Testis (tissue), 3 donors: Measurements from ENCODE around the gene DNAL1. TPM values are rescaled to one million over a fixed set of nuclear protein-coding genes. Genes with fewer than 3 reads are reported as not detected.
A peak's percentile ranks its signal among the peaks of the same experiment; 100 is the strongest.

ENCODE experiments used
- DNase-seq: peaks from one replicate; pipeline ENCODE4 v3.0.0-alpha.2; 2019
- H3K27ac ChIP-seq, 2 donors: fragments of 200-600 bp; sonication (generic); one replicate each; pipeline ENCODE4 v1.5.1; 2019
- H3K27me3 ChIP-seq: fragments of 200-600 bp; sonication (generic); one replicate; pipeline ENCODE4 v1.5.1; 2019
- H3K36me3 ChIP-seq: fragments of 200-600 bp; sonication (generic); one replicate; pipeline ENCODE4 v1.5.1; 2017; ENCODE audit warnings: low read depth; ENCODE audit errors: missing control alignments
- H3K4me1 ChIP-seq: fragments of 200-600 bp; sonication (generic); one replicate; pipeline ENCODE4 v1.5.1; 2019
- H3K4me3 ChIP-seq, 2 donors: fragments of 200-600 bp; sonication (generic); one replicate each; pipeline ENCODE4 v1.5.1; 2017 to 2019
- H3K9me3 ChIP-seq: fragments of 200-600 bp; sonication (generic); one replicate; pipeline ENCODE4 v1.5.1; 2017
- POLR2A ChIP-seq: fragments of 450-650 bp; IDR thresholded peaks from one replicate; pipeline ENCODE4 v1.6.1; 2017; ENCODE audit warnings: antibody characterized with exemption, mild to moderate bottlenecking, moderate library complexity
- WGBS, 2 donors: methylation state at CpG; one replicate each; pipeline ENCODE4 v1.1.5; 2018; 5-methylcytosine and 5-hydroxymethylcytosine counted together
- intact Hi-C: fragments of 100-400 bp; cut with DNase I; formaldehyde crosslinking; loops from one replicate; pipeline ENCODE4 v1.15.1; 2023; ENCODE audit warnings: low total_unique reads
- polyA plus RNA-seq: library from polyadenylated mRNA; stranded (reverse); fragments of 350-450 nt; fragmentation: Illumina TruSeq; extraction: RNeasy Lipid Tissue Mini Kit (QIAGEN cat#74804); gene quantifications from one replicate; pipeline ENCODE4 v1.2.3, GENCODE V29; 2014; ENCODE audit warnings: low read depth, low replicate concordance; ENCODE audit not compliant: insufficient read depth
- total RNA-seq, 2 donors: library from RNA; depleted of rRNA; stranded (reverse); fragments of >200 nt; gene quantifications; one replicate each; pipeline ENCODE4 v1.2.3, GENCODE V29; 2016
- TF ChIP-seq, protein P1 (sequence below), 3 experiments: fragments of 450-650 bp in 2 of 3; fragments of 200-600 bp in 1 of 3; sonication (generic) in 1 of 3; IDR thresholded peaks; one replicate each; pipeline ENCODE4 v1.5.1; 2016 to 2019; ENCODE audit warnings: antibody characterized with exemption in 3 of 3, mild to moderate bottlenecking in 2 of 3, moderate library complexity in 1 of 3

DNAL1 gene
- total and polyA plus RNA-seq, 3 donors from 2014 or later = 14.6 to 136 (median 19.0) TPM

DNA sequence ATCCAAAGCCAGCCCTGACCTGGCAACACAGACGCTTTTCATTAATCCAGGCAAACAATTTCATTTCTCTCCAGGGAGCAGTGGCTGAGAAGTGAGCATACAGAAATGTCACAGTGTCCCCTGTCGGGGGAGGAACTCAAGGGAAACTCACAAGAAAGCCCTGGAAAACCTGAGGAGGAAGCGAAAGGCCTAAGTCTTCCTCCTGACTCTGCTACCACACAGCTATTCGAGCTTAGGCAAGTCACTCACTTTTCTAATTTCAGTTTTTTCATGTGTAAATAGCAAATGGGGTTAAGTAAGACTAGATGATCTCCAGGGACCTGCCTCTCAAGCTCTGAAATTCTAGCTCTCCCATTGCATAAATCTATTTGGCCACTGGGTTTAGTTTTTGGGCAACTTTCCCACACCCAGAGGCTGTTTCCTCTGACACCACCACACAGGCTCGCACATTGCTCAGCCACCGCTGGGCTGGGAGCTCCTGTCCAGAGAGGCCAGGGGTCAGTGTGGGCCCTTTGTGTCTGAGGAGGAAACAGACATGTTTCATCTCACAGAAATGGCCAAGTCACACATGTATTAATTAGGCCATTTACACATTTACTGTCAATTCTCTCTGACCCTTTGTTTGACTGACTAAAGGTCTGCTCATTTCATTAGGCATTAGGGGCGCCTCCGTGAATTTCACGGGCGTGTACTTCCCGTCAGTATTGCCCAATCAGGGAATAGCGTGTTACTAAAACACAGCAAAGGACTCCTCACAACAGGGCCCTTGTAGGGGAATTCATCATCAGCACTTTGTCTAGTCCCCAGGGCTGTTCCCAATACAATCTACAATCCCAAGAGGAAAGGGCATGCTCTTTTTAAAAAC lies 79.2 kb downstream of the DNAL1 start:
- DNase-seq = peak; percentile 64
- peak overlapping the region; percentile 22 to 73 for H3K27ac ChIP-seq
- intact Hi-C loops = no loop called here
- H3K27me3 ChIP-seq = no peaks in the 10 kb centered on the region
- H3K4me3 ChIP-seq = no peak overlapping the region
- no peaks in the 10 kb centered on the region for H3K9me3 ChIP-seq
- TF ChIP-seq, protein P1, sequence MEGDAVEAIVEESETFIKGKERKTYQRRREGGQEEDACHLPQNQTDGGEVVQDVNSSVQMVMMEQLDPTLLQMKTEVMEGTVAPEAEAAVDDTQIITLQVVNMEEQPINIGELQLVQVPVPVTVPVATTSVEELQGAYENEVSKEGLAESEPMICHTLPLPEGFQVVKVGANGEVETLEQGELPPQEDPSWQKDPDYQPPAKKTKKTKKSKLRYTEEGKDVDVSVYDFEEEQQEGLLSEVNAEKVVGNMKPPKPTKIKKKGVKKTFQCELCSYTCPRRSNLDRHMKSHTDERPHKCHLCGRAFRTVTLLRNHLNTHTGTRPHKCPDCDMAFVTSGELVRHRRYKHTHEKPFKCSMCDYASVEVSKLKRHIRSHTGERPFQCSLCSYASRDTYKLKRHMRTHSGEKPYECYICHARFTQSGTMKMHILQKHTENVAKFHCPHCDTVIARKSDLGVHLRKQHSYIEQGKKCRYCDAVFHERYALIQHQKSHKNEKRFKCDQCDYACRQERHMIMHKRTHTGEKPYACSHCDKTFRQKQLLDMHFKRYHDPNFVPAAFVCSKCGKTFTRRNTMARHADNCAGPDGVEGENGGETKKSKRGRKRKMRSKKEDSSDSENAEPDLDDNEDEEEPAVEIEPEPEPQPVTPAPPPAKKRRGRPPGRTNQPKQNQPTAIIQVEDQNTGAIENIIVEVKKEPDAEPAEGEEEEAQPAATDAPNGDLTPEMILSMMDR (IDR thresholded peaks at IDR 0.05) = peak in 1 of 3 experiments; percentile 16
- no peak for TF ChIP-seq POLR2A
- 31 to 45% methylated on average over 12 of the region's 12 CpGs for WGBS, 2 donors
- H3K4me1 ChIP-seq = peaks cover 46% of the 10 kb centered on the region
- no peaks in the 10 kb centered on the region for H3K36me3 ChIP-seq

DNA sequence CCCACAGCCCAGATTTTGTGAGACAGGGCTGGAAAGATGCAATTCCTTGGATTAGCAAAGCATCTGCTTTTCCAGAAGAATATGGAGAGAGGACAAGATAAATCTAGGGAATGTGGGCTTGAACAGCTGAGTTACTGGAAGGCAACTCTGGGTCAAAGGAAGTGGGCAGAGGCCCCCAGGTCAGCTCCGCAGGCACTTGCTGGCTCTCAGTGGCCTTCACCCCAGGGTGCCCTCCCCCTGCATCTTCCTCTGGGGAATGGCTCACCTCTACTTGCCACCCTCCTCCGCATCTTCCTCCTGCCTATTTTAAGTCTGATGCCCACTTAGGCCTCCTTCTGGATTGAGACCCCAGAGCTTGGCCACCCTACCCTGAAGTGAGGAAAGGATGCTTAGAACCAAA lies 79.9 kb downstream of the DNAL1 start:
- no peak for DNase-seq
- intact Hi-C loops = loop anchor here (5.0 kb wide), 1 partner anchor 103 kb away; no protein-coding TSS in a partner anchor
- no peaks in the 10 kb centered on the region for H3K27me3 ChIP-seq
- H3K36me3 ChIP-seq = no peaks in the 10 kb centered on the region
- H3K9me3 ChIP-seq = no peaks in the 10 kb centered on the region
- no peak for TF ChIP-seq POLR2A
- TF ChIP-seq, protein P1 (IDR thresholded peaks at IDR 0.05) = no peak
- H3K27ac ChIP-seq = peak overlapping the region; percentile 1 to 73
- H3K4me1 ChIP-seq = peaks cover 51% of the 10 kb centered on the region
- WGBS, 2 donors = 42 to 76% methylated on average over 2 of the region's 2 CpGs
- H3K4me3 ChIP-seq = no peak overlapping the region

DNA sequence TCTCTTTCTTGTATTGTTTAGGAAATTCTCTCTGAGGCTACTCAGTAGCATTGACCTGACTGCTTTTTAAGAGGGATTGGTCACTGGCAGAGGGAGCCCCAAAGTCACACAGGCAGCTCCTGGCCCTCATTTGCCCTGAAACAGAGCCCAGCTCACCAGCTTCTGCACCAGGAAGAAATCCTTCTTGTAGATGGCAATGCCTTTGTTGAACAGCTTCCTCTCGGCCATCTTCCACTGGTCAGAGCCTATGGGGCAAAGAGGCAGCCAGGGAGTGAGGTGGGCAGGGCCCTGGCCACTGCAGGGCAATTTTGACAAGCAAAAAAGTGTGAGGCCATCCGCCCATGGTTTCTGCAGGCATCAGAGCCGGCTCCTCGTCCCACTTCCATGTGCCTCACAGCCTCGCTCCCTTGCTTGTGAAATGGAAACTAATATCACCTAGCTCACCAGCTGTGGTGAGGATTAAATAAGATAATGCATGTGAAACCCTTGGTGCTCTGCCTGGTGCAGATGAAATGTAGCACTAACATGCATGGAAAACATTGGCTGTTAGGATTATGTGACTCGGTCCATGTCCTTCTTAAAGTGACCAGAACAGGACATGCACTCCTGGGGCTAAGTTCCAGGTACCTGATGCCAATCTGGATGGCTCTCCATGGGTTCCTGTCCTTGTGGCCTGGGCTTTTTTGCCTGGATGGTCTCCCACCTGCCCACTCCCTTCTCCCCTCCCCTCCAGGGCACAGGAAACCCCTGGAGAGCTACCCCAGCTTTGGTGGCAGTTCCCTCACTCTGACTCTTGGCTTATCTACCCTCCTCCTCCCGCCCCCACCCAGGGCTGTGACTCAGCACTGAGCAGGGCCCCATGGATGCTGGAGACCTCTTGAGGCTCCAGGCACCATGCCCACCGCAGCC lies 80.6 kb downstream of the DNAL1 start:
- no peak for TF ChIP-seq POLR2A
- TF ChIP-seq, protein P1 (IDR thresholded peaks at IDR 0.05) = no peak
- Histone ChIP-seq H3K9me3 (no peaks in the 10 kb centered on the region), H3K36me3 (no peaks in the 10 kb centered on the region), H3K4me3 (no peak overlapping the region), H3K27ac (peak overlapping the region; percentile 28 to 73), H3K27me3 (no peaks in the 10 kb centered on the region), H3K4me1 (peaks cover 51% of the 10 kb centered on the region)
- 74 to 77% methylated on average over 8 of the region's 8 CpGs for WGBS, 2 donors
- DNase-seq = no peak
- intact Hi-C loops = loop anchor here (5.0 kb wide), 1 partner anchor 102 kb away; no protein-coding TSS in a partner anchor

DNA sequence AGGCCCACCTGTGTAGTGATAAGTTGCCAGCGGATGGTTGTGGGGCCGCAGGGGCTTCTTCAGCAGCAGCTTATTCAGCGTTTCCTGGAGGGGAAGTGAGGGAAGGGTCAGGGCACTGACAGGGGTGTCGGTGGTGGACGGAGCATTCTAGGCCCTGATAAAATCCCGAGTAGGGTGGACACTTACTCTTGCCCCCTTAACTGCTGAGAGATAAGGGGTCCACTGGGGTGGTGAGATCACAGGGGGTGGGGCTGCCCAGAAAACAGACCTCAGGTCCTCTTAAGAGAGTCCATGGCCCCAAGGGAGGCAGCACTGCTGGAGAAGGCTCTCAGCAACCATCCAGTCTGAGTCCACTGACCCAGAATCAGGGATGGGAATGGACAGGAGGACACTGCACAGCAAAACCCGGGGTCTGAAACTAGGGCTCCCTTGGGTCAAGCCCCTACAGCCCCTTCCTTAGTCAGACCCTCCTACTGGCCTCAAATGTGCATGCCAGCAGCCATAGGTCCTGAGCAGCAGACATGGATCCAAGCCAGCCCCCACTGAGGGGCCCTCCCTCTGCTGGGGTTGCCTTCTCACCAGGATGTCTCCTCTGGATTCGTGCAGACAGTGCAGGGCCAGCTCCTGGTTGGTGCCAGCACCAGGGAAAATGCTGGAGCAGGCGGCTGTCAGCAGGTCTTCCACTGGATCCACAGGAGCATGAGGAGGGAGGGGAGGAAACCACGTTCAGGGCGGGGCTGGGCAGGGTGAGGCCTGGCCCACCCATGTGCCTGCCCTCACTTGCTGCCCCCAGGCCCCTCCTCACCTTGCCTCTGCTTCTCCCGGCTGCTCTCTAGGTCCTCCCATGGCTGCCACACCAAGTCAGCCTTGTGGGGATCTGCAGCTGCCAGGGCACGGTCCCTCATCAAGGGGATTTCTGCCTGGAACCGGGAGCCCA lies 81.5 kb downstream of the DNAL1 start:
- Histone ChIP-seq H3K27me3 (no peaks in the 10 kb centered on the region), H3K4me1 (peaks cover 60% of the 10 kb centered on the region), H3K9me3 (no peaks in the 10 kb centered on the region), H3K27ac (peak overlapping the region; percentile 28 to 47), H3K36me3 (no peaks in the 10 kb centered on the region), H3K4me3 (no peak overlapping the region)
- 68 to 71% methylated on average over 7 to 14 of the region's 14 CpGs for WGBS, 2 donors
- intact Hi-C loops = loop anchor here (5.0 kb wide), 1 partner anchor 101 kb away; no protein-coding TSS in a partner anchor
- no peak for DNase-seq
- no peak for TF ChIP-seq POLR2A
- TF ChIP-seq, protein P1 (IDR thresholded peaks at IDR 0.05) = no peak
